Measurements from ENCODE around the gene VRTN.

- no peak for TF ChIP-seq CTCF (IDR thresholded peaks at IDR 0.05)
- TF ChIP-seq POLR2A (IDR thresholded peaks at IDR 0.05) = no peak
Measured at GRCh38 chr14:74301594-74302151, 46.6 kb upstream of the VRTN start.
